ENCODE results near the gene TBATA. TPM values are rescaled to one million over a fixed set of nuclear protein-coding genes. Genes with fewer than 3 reads are reported as not detected.

TBATA gene
- total and polyA plus RNA-seq, 2 experiments from 2014 or later = not detected

- TF ChIP-seq CTCF (IDR thresholded peaks at IDR 0.05; ENCODE audit: low read depth, low read length) = no peak
- H3K27me3 ChIP-seq = no peaks in the 10 kb centered on the region
- DNase-seq (ENCODE audit: low read depth in 1 of 2, low spot score in 1 of 2) = peak in 1 of 2 donors; percentile 17
- no peak overlapping the region for H3K4me3 ChIP-seq
- no peaks in the 10 kb centered on the region for H3K36me3 ChIP-seq
- H3K9me3 ChIP-seq (ENCODE audit: low read depth) = no peaks in the 10 kb centered on the region
- H3K27ac ChIP-seq = no peak overlapping the region
- H3K4me1 ChIP-seq (ENCODE audit: low read depth) = peaks cover 3% of the 10 kb centered on the region
Observed at GRCh38 chr10:70779088-70779487, 6.1 kb downstream of the TBATA start.

GRCh38 chr10:70778267-70778924 lies 6.8 kb downstream of the TBATA start:
- Histone ChIP-seq H3K4me3 (no peak overlapping the region), H3K4me1 (ENCODE audit: low read depth) (peaks cover 3% of the 10 kb centered on the region), H3K27ac (no peak overlapping the region), H3K9me3 (ENCODE audit: low read depth) (no peaks in the 10 kb centered on the region), H3K27me3 (no peaks in the 10 kb centered on the region), H3K36me3 (no peaks in the 10 kb centered on the region)
- DNase-seq (ENCODE audit: low read depth in 1 of 2, low spot score in 1 of 2) = no peak
- no peak for TF ChIP-seq CTCF (IDR thresholded peaks at IDR 0.05; ENCODE audit: low read depth, low read length)

- Histone ChIP-seq H3K27ac (no peak overlapping the region), H3K36me3 (no peaks in the 10 kb centered on the region), H3K4me3 (no peak overlapping the region), H3K27me3 (no peaks in the 10 kb centered on the region), H3K4me1 (ENCODE audit: low read depth) (peaks cover 3% of the 10 kb centered on the region), H3K9me3 (ENCODE audit: low read depth) (no peaks in the 10 kb centered on the region)
- no peak for TF ChIP-seq CTCF (IDR thresholded peaks at IDR 0.05; ENCODE audit: low read depth, low read length)
- DNase-seq (ENCODE audit: low read depth in 1 of 2, low spot score in 1 of 2) = no peak
Observed at GRCh38 chr10:70777063-70777875, 7.9 kb downstream of the TBATA start.

- Histone ChIP-seq H3K27me3 (no peaks in the 10 kb centered on the region), H3K9me3 (ENCODE audit: low read depth) (no peaks in the 10 kb centered on the region), H3K4me3 (no peak overlapping the region), H3K36me3 (no peaks in the 10 kb centered on the region), H3K4me1 (ENCODE audit: low read depth) (peaks cover 3% of the 10 kb centered on the region), H3K27ac (no peak overlapping the region)
- TF ChIP-seq CTCF (IDR thresholded peaks at IDR 0.05; ENCODE audit: low read depth, low read length) = no peak
- DNase-seq (ENCODE audit: low read depth in 1 of 2, low spot score in 1 of 2) = no peak
Observed at GRCh38 chr10:70776455-70777005, 8.6 kb downstream of the TBATA start.

GRCh38 chr10:70775679-70776454 lies 9.3 kb downstream of the TBATA start:
- DNase-seq (ENCODE audit: low read depth in 1 of 2, low spot score in 1 of 2) = no peak
- no peaks in the 10 kb centered on the region for H3K27me3 ChIP-seq
- TF ChIP-seq CTCF (IDR thresholded peaks at IDR 0.05; ENCODE audit: low read depth, low read length) = no peak
- no peak overlapping the region for H3K27ac ChIP-seq
- no peaks in the 10 kb centered on the region for H3K4me1 ChIP-seq (ENCODE audit: low read depth)
- no peaks in the 10 kb centered on the region for H3K36me3 ChIP-seq
- H3K4me3 ChIP-seq = no peak overlapping the region
- no peaks in the 10 kb centered on the region for H3K9me3 ChIP-seq (ENCODE audit: low read depth)

Data from cardiac muscle cell (in vitro differentiated cells and primary cell).